Measurements from ENCODE around the gene PQBP1.

Gene PQBP1

DNA sequence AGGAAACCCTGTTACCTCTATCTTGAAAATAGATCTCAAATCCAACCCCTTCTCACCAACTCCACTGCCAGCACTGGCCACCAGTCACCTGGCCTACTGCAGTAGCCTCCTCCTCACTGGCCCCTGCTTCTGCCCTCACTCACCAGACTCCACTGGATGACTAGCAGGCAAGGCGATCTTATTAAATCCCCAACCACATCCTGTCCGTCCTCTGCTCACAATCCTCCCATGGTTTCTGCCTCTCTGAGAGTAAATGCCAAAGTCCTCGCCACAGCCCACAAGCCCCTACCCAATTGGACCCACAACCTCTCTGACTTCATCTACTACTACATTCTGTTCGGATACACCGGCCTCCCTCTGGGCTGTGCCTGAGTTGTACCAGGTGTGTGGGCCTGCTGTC lies 26.5 kb downstream of the PQBP1 start:
- no peak for DNase-seq

GRCh38 chrX:48927123-48927522 lies 29.4 kb downstream of the PQBP1 start:
- no peak for DNase-seq

- no peak for DNase-seq
Measured at GRCh38 chrX:48927736-48928382, 30.1 kb downstream of the PQBP1 start.

- no peak for DNase-seq
Measured at GRCh38 chrX:48933757-48934156, 36.0 kb downstream of the PQBP1 start.

GRCh38 chrX:48934581-48935300 lies 37.0 kb downstream of the PQBP1 start:
- no peak for DNase-seq

GRCh38 chrX:48935301-48935670 lies 37.6 kb downstream of the PQBP1 start:
- no peak for DNase-seq

- no peak for DNase-seq
Measured at GRCh38 chrX:48936429-48937053, 38.8 kb downstream of the PQBP1 start.

- DNase-seq, result no peak
Measured at GRCh38 chrX:48937054-48937907, 39.6 kb downstream of the PQBP1 start.

GRCh38 chrX:48938721-48939425 lies 41.1 kb downstream of the PQBP1 start:
- no peak for DNase-seq

DNA sequence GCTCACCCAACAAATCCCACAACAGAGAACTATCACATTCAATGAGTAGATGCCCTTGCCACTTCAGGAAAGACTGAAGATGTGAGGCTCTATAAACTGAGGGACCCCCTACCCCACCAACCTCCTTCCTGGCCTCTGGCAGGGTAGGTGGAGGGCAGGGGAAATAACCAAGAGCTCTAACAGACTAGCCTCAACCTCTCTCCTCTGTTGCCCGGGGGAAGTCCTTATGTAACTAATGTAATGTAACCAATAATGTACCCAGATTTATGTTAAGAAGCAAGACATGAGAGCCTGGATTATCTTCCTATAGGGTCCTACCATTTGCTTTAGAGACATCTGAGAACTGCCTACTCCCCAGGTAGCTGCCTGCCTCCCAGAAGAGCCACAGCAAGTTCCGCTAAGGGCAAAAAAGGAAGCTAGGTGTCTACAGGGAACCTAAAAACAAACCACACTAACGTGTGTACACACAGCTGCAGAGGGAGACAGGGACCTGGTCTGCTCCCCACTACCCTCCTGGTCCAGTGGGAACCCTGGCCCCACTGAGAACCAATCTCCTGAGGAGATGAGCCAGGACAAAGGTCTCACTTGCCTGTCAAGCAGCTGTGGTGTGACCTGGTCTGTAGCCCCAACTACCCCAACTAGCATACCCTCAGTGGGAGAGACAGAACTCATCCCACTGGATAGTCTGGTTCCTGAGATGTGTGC lies 41.9 kb downstream of the PQBP1 start:
- no peak for DNase-seq

DNA sequence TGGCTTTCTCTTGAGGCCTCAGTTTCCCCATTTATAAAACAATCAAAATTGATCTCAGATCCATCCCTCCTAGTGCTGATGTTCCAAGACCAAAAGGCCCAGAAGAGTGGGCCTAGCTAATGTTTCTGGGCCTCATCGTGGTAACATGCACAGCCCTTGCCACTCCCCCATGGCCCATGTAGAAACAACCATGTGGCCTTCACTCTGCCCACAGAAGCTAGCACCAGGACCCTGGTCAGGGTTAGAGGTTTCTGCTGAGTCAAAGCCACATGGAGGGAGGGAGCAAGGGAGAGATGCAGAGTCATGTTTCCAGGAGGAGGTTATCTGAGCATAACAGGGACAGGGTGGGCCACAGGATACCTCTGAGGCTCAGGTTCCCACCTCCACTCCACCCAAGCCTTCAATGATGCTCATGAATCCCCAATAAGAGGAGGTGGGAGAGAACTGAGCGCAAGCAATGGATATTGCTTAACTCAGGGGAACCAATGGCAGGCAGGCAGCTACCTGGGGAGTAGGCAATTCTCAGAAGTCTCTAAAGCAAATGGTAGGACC lies 42.8 kb downstream of the PQBP1 start:
- no peak for DNase-seq

GRCh38 chrX:48942895-48943294 lies 45.2 kb downstream of the PQBP1 start:
- no peak for DNase-seq

DNA sequence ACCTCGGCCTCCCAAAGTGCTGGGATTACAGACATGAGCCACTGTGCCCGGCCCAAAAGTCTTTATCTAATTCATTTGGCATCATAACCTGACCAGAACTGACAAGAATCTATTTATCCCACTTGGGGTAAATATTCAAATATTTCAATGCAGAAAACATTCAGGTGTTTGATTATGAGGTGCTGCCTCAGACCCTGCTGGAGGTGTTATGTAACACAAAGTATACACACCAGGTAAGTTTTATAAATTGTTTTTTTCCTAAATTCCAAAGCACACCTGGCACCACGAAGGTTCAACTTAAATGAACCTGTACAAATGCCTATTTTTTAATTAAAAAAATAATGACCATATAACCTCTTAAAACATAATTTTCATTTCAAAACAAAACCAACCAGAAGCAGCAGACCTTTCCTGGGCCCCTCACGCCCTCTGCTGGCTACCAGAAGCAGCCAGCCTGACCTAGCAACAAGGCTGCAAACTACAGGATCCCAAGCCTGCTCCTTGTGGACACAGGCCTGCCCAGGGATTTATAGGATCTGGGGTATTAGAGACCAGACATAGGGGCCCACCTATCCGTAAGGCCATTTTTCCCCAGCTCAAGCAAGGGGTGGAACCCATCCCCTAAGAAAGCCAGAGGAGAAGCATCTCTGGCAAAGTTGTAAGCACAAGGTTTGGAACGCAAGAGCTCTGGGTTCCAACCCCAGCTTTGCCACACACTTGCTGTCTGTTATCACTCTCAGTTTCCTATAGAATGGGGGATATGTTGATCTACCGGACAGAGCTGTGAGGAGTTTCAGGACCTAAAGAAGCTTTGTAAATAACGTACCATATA lies 48.0 kb downstream of the PQBP1 start:
- DNase-seq, result no peak

DNA sequence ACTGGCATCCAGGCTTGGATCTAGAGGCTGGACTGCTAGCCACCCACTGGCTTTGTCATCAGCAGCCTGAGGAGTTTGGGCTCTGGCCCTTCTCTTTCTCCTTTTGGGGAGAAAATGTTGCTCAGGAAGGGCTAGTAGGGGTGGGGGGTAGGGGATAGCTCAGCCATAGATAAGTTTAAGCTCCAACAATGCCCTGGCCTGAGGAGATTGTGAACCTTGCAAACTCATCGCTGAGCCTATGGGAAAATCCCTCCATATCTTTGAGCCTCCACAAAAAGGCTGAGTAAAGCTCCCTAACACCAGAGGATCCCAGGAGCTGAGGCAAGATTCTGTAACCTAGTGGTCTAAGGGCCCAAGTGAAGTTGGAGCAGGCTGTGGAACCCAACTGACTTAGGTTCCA lies 50.9 kb downstream of the PQBP1 start:
- DNase-seq, result no peak

All from left hindlimb (tissue), 1 donor.